Keratinocyte (primary cell): Measurements from ENCODE around the gene PARP3.

ENCODE experiments used
- CTCF ChIP-seq, 3 experiments: IDR thresholded peaks in 1 of 3; conservative IDR thresholded peaks in 1 of 3; optimal IDR thresholded peaks in 1 of 3; 2 replicates in 2 of 3; 3 replicates in 1 of 3; pipeline versions ENCODE3 to v1.5.1; 2011; ENCODE audit warnings: low read length in 3 of 3, mild to moderate bottlenecking in 3 of 3, moderate library complexity in 2 of 3, control low read depth in 1 of 3, inconsistent platforms in 1 of 3; ENCODE audit not compliant: insufficient read depth in 2 of 3; ENCODE audit errors: extremely low read depth in 1 of 3
- EZH2 ChIP-seq: IDR thresholded peaks from one replicate; pipeline ENCODE4 v1.6.1; 2012; ENCODE audit warnings: inconsistent platforms, mild to moderate bottlenecking, low read length, moderate library complexity

- no peak for TF ChIP-seq CTCF (optimal IDR thresholded peaks at IDR 0.05 in 1 of 3, IDR thresholded peaks at IDR 0.05 in 1 of 3, conservative IDR thresholded peaks at IDR 0.05 in 1 of 3; ENCODE audit: extremely low read depth in 1 of 3, insufficient read depth in 2 of 3, low read length in 3 of 3)
- no peak for TF ChIP-seq EZH2
Measured at GRCh38 chr3:51927061-51927977, 14.8 kb upstream of the PARP3 start.
